Mucosa of stomach (tissue), 1 donor: Measurements from ENCODE around the gene DDX42.
"Not testable (repeated sequence)": the region's sequence is repeated elsewhere in the genome, so short reads cannot be mapped to it uniquely, and the experiment has no call there.

Experiments
- H3K27me3 ChIP-seq: one replicate; pipeline ENCODE4 v1.7.0; 2013; ENCODE audit warnings: mild to moderate bottlenecking, low read length; ENCODE audit not compliant: control insufficient read depth, insufficient read depth
- H3K36me3 ChIP-seq: one replicate; pipeline ENCODE4 v1.7.0; 2013; ENCODE audit warnings: low read length; ENCODE audit not compliant: control insufficient read depth, insufficient read depth
- H3K4me1 ChIP-seq: one replicate; pipeline ENCODE4 v1.7.0; 2013; ENCODE audit warnings: mild to moderate bottlenecking, low read length; ENCODE audit not compliant: control insufficient read depth, insufficient read depth
- H3K4me3 ChIP-seq: one replicate; pipeline ENCODE4 v1.7.0; 2013; ENCODE audit warnings: low read length
- H3K9ac ChIP-seq: one replicate; pipeline ENCODE4 v1.7.0; 2013; ENCODE audit warnings: mild to moderate bottlenecking, low read length, moderate library complexity
- H3K9me3 ChIP-seq: one replicate; pipeline ENCODE4 v1.7.0; 2013; ENCODE audit warnings: mild to moderate bottlenecking, low read length, moderate library complexity; ENCODE audit not compliant: control insufficient read depth
- donor health status: Pancreatic carcinoma.

DDX42 gene

DNA sequence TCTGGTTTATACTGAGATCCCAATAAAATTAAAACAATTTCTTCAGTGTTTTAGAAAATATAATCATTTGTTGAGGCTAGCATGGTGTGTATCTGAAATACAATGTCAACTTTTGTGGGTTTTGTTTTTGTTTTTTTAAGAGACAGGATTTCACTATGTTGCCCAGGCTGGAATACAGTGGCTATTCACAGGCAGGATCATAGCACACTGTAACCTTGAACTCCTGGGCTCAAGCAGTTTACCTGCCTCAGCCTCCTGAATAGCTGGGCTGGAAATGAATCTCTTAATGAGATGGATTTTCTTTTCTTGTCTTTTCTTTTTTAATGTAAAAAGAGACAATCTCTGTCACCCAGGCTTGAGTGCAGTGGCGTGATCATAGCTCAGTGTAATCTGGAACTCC is 12.1 kb downstream of the DDX42 start:
- Histone ChIP-seq H3K4me1 (no peaks in the 10 kb centered on the region), H3K9me3 (no peaks in the 10 kb centered on the region), H3K36me3 (no peaks in the 10 kb centered on the region), H3K9ac (no peak overlapping the region), H3K27me3 (no peaks in the 10 kb centered on the region), H3K4me3 (no peak overlapping the region)

DNA sequence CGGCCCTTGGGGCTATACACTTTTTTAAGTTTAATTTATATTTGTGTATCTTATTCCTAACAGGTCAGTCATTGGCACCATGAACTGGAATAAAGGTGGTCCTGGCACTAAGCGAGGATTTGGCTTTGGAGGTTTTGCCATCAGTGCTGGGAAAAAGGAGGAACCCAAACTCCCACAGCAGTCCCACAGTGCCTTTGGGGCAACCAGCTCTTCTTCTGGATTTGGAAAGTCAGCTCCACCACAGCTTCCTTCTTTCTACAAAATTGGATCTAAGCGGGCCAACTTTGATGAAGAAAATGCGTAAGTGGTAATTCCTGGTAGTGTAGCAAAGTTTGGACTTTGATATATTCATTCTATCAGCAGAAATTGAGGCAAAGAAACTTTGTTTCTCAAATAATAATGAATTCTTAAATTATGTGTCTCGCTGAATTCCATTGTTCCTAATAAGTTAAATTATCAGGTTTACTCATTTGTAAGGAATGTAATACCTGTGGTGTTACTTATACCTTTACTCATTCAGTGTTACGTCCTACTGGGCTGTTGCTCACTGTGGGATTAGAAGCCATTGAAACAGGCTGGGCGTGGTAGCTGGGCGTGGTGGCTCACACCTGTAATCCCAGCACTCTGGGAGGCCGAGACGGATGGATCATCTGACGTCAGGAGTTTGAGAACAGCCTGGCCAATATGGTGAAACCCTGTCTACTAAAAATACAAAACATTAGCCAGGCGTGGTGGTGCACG is 13.2 kb downstream of the DDX42 start:
- H3K9me3 ChIP-seq = no peaks in the 10 kb centered on the region

DNA sequence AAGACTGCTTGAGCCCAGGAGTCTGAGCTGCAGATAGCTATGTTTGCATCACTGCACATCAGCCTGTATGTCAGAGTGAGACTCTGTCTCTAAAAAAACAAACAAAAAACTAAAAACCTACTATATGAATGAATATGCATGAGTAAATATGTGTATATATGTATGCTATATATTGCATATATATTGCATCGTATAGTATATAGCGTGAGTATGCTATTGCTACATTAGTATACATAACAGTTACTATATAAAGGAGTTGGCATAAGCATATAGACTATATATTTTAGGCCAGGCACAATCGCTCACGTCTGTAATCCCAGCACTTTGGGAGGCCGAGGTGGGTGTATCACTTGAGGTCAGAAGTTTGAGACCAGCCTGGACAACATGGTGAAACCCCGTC is 16.1 kb downstream of the DDX42 start:
- no peak overlapping the region for H3K9ac ChIP-seq
- H3K27me3 ChIP-seq = no peaks in the 10 kb centered on the region
- H3K9me3 ChIP-seq = no peaks in the 10 kb centered on the region
- H3K36me3 ChIP-seq = no peaks in the 10 kb centered on the region
- H3K4me1 ChIP-seq = no peaks in the 10 kb centered on the region
- no peak overlapping the region for H3K4me3 ChIP-seq

More for the DNA sequence above, 13.2 kb downstream of the DDX42 start:
- Histone ChIP-seq H3K4me1 (no peaks in the 10 kb centered on the region), H3K27me3 (no peaks in the 10 kb centered on the region), H3K4me3 (no peak overlapping the region), H3K36me3 (no peaks in the 10 kb centered on the region), H3K9ac (no peak overlapping the region)

DNA sequence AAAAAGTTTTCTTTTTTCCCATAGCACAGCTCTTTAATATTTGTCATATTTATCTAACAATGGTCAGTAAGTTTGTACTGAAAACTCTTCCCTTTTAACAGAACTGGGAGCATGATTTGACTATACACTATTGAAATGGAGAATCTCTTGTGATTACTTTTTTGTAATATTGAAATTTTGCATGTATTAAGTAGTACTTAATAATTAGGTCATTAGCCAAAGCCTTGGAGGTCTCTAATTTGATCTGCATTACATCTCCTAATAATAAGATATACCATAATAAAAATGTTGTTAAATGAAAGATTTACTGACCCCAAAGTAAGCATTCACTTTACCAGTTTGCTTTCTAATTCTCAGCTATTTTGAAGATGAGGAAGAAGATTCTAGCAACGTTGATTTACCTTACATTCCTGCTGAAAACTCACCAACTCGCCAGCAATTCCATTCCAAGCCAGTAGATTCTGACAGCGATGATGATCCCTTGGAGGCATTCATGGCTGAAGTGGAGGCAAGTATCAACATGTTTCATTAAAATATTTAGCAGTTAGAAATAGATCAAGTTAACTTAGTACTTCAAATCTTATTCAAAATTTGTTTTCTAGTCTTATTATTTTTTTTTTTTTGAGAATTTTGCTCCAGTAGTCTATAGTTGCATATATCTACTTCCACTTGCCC is 18.2 kb downstream of the DDX42 start:
- no peak overlapping the region for H3K9ac ChIP-seq
- no peaks in the 10 kb centered on the region for H3K27me3 ChIP-seq
- no peaks in the 10 kb centered on the region for H3K9me3 ChIP-seq
- peaks cover 6% of the 10 kb centered on the region for H3K36me3 ChIP-seq
- no peak overlapping the region for H3K4me3 ChIP-seq
- H3K4me1 ChIP-seq = no peaks in the 10 kb centered on the region

DNA sequence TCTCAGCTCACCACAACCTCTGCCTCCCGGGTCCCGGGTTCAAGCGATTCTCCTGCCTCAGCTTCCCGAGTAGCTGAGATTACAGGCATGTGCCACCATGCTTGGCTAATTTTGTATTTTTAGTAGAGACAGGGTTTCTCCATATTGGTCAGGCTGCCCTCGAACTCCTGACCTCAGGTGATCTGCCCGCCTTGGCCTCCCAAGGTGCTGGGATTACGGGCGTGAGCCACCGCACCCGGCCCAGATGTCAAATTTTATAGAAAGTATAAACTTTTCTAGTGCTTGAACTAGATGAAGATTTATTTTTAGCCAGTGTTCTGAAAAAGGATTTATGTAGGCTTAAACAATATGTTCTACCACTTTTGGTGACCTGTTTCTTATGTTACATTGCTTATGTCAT is 22.4 kb downstream of the DDX42 start:
- H3K9ac ChIP-seq, H3K27me3 ChIP-seq, H3K4me3 ChIP-seq, H3K4me1 ChIP-seq, H3K9me3 ChIP-seq: not testable (repeated sequence)
- H3K36me3 ChIP-seq = peaks cover 14% of the 10 kb centered on the region

DNA sequence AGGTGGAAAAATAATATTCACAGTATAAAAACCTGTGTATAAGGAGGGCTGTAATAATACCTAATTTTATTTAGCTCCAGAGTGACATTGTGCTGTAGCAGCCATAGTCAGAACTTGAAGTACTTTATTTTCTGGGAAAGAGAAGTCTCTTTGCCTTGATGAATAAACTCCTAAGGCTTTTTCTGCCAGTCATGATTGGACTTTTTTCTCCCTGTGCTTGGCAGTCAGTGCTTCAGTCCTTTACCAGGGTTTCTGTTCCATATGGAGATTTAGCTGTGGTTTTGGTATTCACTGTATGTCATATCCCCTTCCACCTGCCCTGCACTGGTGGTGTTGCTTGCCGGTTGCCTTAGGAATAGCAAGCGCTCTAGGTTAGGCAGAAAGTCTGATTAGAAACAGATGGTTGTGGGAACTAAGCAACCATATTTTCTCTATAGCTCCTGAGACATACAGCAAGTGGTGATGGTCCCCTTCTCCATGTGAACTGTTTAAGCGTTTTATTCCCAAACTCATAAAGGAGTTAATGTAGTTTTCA is 24.7 kb downstream of the DDX42 start:
- Histone ChIP-seq H3K4me1 (no peaks in the 10 kb centered on the region), H3K9me3 (no peaks in the 10 kb centered on the region), H3K4me3 (no peak overlapping the region), H3K27me3 (no peaks in the 10 kb centered on the region), H3K36me3 (peaks cover 14% of the 10 kb centered on the region), H3K9ac (no peak overlapping the region)

DNA sequence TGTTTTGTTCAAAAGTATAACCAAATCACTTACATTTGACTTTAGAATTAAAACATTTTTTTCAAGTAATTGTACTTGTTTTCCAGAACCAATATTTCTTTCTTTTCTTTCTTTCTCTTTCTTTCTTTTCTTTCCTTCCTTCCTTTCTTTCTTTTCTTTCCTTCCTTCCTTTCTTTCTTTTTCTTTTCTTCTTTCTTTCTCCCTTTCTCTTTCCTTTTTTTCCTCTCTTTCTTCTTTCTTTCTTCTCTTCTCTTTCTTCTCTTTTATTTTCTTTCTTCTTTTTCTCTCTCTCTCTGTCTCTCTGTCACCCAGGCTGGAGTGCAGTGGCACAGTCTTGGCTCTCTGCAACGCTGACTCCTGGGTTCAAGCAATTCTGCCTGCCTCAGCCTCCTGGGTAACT is 26.8 kb downstream of the DDX42 start:
- H3K9me3 ChIP-seq = no peaks in the 10 kb centered on the region
- no peak overlapping the region for H3K4me3 ChIP-seq
- H3K27me3 ChIP-seq = no peaks in the 10 kb centered on the region
- no peaks in the 10 kb centered on the region for H3K4me1 ChIP-seq
- H3K36me3 ChIP-seq = peaks cover 14% of the 10 kb centered on the region
- H3K9ac ChIP-seq = no peak overlapping the region

DNA sequence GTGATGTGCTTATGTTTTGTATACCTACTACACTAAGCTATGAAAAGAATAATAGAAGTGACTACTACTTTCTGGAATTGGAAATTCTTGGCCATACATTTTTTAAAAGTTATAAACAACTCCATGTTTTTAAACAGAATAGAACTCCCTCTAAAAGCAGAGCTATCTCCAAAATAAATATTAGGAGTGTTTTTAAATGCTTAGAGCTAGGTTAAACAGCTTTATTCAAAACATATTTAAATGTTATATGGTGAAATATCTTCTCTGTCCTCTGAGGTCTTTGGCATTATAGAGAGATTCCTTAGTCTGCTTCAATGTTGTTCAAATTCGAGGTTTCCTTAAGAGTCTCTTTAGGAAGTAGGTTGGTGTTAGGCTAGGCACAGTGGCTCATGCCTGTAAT is 30.4 kb downstream of the DDX42 start:
- Histone ChIP-seq H3K4me1 (no peaks in the 10 kb centered on the region), H3K9ac (no peak overlapping the region), H3K36me3 (peaks cover 14% of the 10 kb centered on the region)

DNA sequence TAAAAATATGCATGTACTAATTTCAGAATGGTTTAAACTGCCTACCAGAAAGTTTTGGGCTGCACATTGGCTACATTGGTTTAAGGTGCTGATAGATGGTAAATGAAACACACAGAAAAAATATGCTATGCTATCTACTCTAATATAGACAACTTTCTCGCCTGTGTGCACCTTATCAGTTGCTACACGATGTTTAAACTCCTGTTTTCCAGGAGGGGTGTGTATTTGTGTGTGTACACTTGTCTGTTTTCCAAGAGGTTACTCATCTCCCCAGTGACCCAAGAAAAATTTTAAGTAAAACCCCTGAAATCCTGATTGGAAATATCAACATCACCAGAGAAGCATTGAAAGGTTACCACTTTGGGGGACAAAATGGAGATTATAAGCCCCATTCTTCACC is 31.6 kb downstream of the DDX42 start:
- Histone ChIP-seq H3K36me3 (peaks cover 12% of the 10 kb centered on the region), H3K9me3 (no peaks in the 10 kb centered on the region), H3K9ac (no peak overlapping the region), H3K4me3 (no peak overlapping the region), H3K27me3 (no peaks in the 10 kb centered on the region), H3K4me1 (no peaks in the 10 kb centered on the region)

More for the DNA sequence above, 30.4 kb downstream of the DDX42 start:
- Histone ChIP-seq H3K27me3 (no peaks in the 10 kb centered on the region), H3K4me3 (no peak overlapping the region), H3K9me3 (no peaks in the 10 kb centered on the region)

DNA sequence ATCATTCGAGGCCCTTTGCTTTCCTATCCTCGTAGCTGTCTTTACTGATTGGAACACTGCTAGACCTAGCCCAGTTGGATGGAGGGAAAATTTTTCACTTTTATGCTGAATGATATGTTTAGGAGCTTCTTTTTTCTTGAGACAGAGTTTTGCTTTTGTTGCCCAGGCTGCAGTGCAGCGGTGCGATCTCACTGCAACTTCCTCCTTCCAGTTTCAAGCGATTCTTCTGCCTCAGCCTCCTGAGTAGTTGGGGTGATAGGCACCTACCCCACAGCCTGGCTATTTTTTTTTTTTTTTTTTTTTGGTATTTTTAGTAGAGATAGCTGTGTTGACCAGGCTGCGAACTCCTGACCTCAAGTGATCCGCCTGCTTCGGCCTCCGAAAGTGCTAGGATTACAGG is 36.0 kb downstream of the DDX42 start:
- Histone ChIP-seq H3K9ac (no peak overlapping the region), H3K36me3 (peaks cover 18% of the 10 kb centered on the region), H3K27me3 (no peaks in the 10 kb centered on the region), H3K4me1 (no peaks in the 10 kb centered on the region), H3K9me3 (no peaks in the 10 kb centered on the region), H3K4me3 (no peak overlapping the region)

DNA sequence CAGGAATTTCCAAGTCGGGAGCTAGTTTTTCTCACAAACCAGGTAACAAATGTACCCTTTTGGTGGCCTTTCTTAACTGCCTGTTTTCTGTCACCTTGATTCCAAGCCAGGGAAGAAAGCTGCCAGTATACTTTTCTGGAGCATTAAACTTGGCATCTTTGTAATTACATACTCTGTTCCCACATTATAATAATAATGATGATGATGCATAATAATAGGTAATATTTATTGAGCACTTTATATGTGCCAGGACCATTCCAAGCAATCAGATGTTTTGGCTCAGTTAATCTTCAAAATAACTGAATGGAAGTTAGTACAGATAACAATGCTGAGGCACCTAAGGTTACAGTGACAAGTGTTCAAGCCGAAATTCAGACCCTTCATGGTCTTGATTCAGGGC is 42.2 kb downstream of the DDX42 start:
- H3K4me3 ChIP-seq = no peak overlapping the region
- H3K9ac ChIP-seq = no peak overlapping the region
- H3K36me3 ChIP-seq = peaks cover 42% of the 10 kb centered on the region
- no peaks in the 10 kb centered on the region for H3K9me3 ChIP-seq
- peaks cover 5% of the 10 kb centered on the region for H3K4me1 ChIP-seq
- no peaks in the 10 kb centered on the region for H3K27me3 ChIP-seq

DNA sequence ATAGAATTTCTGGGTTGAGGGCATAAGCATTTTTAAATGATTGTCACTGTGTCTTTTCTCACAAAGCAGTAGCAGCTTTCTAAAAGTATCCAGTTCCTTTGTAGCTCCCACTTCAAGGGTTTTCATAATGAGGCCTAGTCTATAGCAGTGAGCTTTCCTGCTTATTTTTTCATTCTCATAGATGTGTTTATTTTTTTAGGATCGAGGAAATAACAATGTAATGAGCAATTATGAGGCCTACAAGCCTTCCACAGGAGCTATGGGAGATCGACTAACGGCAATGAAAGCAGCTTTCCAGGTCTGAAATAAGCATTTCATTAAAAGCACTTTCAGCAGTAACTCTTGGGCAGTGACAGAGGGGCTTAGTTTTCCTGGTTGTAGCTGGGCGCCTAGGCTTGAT is 42.7 kb downstream of the DDX42 start:
- no peak overlapping the region for H3K9ac ChIP-seq
- H3K4me1 ChIP-seq = peaks cover 5% of the 10 kb centered on the region
- no peak overlapping the region for H3K4me3 ChIP-seq
- no peaks in the 10 kb centered on the region for H3K27me3 ChIP-seq
- H3K36me3 ChIP-seq = peaks cover 47% of the 10 kb centered on the region
- no peaks in the 10 kb centered on the region for H3K9me3 ChIP-seq
